GM12865 (cell line): ENCODE measurements around the gene CDK5RAP1.

ENCODE experiments used
- DNase-seq: peaks from one replicate; pipeline ENCODE4 v3.0.0; 2010; ENCODE audit warnings: low read depth
- H3K4me3 ChIP-seq: 2 replicates; pipeline ENCODE4 v1.5.1; 2011; ENCODE audit warnings: mild to moderate bottlenecking, low read depth, low read length, control low read depth
- TF ChIP-seq, protein P1 (sequence below): IDR thresholded peaks from 2 replicates; pipeline ENCODE4 v1.5.1; 2011; ENCODE audit warnings: low read length, control low read depth, low read depth, inconsistent platforms; ENCODE audit not compliant: insufficient read depth; ENCODE audit errors: missing control alignments

CDK5RAP1 gene

GRCh38 chr20:33311996-33312395 lies 89.3 kb downstream of the CDK5RAP1 start:
- H3K4me3 ChIP-seq = no peak overlapping the region
- TF ChIP-seq, protein P1, sequence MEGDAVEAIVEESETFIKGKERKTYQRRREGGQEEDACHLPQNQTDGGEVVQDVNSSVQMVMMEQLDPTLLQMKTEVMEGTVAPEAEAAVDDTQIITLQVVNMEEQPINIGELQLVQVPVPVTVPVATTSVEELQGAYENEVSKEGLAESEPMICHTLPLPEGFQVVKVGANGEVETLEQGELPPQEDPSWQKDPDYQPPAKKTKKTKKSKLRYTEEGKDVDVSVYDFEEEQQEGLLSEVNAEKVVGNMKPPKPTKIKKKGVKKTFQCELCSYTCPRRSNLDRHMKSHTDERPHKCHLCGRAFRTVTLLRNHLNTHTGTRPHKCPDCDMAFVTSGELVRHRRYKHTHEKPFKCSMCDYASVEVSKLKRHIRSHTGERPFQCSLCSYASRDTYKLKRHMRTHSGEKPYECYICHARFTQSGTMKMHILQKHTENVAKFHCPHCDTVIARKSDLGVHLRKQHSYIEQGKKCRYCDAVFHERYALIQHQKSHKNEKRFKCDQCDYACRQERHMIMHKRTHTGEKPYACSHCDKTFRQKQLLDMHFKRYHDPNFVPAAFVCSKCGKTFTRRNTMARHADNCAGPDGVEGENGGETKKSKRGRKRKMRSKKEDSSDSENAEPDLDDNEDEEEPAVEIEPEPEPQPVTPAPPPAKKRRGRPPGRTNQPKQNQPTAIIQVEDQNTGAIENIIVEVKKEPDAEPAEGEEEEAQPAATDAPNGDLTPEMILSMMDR = no peak
- no peak for DNase-seq

- TF ChIP-seq, protein P1 = no peak
- H3K4me3 ChIP-seq = no peak overlapping the region
- no peak for DNase-seq
These were observed 90.3 kb downstream of the CDK5RAP1 start for GRCh38 chr20:33311011-33311410.

DNA sequence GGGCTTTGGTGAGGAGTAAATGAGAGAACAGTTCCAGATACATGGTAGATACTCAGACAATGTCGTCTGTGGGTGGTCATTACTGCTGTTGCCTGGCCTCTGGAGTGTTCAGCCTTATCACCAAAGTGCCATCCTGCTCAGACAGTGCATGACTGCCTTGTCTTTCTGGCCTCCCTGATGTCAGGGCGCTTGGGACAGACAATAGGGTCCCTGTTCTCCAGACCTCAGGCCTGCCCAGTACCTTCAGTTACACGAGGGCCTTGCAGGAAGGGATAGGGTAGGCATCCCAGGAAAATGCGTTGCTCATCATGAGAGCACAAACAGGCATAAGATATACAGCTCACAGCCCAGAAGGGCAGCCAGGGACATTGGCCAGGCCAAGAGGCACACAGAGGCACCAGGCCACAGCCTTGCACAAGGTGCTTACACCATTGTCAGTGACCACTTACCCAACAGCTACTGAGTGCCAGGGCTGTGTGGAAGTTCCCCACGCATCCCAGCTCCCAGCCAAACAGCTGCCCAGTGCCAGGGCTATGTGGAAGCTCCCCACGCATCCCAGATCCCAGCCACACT lies 90.9 kb downstream of the CDK5RAP1 start:
- no peak overlapping the region for H3K4me3 ChIP-seq
- no peak for DNase-seq
- TF ChIP-seq, protein P1 = no peak

- no peak overlapping the region for H3K4me3 ChIP-seq
- TF ChIP-seq, protein P1 = no peak
- no peak for DNase-seq
These were observed 91.7 kb downstream of the CDK5RAP1 start for GRCh38 chr20:33309631-33310030.
